GM19467 (cell line): ENCODE measurements around the gene SDK1.
"Not testable (repeated sequence)": the region's sequence is repeated elsewhere in the genome, so short reads cannot be mapped to it uniquely, and the experiment has no call there.

Source experiments
- ATAC-seq: cut with Tn5 transposase; IDR thresholded peaks from one replicate; pipeline ENCODE4 v1.9.1; 2021; ENCODE audit warnings: mild to moderate bottlenecking, moderate library complexity; ENCODE audit not compliant: unreplicated experiment

SDK1 gene

DNA sequence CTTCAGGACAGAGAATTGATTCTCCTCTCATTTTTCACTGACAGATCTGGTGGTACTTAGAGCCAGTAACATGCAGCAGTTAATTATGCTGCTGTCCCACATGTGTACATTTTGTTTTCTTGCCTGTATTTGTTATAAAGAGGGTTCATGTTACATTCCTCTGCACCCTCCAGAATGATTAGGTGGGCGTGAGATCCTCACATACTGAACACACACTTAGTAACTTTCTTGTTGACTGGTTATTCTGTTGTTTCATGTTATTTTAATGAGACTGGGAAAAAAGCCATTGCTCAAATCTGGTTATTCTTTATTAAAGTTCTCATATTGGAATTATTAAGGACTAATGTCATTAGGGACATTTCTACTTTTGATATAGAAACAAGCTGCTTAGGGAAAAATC, 409.1 kb downstream of the SDK1 start:
- ATAC-seq = no peak

DNA sequence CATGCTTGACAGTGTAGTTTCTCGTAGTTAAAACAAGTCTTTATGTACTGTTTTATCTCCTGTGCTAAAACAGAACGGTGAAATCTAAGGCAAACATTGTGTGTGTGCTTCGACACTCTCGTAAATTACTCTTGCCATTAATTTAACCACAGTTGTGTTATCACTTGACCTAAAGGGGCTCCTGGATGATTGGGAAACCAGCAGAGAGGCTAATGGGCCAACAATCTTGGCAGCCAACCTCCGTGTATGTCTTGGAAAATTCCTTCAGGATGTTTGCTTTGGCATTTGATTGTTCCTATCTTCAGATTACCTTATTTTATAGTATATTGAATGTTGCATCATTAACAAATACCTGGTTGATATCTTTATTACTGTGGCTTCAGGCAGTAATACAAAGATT, 409.5 kb downstream of the SDK1 start:
- no peak for ATAC-seq

GRCh38 chr7:3712841-3713240, 411.8 kb downstream of the SDK1 start:
- no peak for ATAC-seq

- no peak for ATAC-seq
Measured at GRCh38 chr7:3721422-3721821, 420.4 kb downstream of the SDK1 start.

- no peak for ATAC-seq
Measured at GRCh38 chr7:3722396-3722922, 421.4 kb downstream of the SDK1 start.

DNA sequence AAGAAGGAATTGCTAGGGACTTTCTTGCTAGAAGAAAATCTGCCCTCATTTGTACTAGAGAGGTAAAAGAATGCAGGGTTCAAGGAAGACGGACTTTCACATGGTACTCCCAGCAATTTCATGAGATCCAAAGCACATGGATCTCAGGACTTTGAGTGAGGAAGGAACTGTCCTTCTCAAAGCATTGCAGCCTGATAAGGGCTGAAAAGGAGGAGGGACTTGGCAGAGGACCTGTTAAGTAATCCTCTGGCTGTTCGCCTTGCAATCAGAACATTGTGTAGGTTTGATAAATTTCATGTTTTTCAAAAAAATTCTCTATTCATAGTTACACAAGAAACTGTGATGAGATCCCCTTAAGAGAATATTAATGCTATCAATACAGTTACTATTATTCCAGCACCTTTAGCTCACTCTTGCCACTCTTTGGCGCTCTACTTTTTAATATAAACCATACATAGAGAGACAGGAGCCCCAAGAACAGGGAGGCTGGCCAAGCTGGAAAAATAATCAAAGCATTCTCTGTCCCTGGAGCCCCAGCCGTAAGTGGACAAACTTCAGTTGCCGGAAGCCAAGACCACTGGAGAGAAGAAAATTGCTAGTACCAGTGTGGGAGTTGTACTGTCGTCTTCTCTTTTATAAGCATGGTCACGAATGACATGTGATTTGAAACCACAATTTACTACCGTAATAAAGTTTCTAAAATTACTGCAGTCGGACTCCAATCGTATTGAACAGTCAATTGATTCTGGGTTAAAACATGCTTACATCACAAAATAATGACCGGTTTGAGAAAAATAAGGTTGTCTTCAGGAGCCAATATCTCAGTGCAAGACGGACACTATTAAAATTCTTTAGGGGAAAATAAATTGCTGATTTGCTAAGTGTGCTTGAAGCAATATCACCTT, 424.4 kb downstream of the SDK1 start:
- ATAC-seq = no peak

DNA sequence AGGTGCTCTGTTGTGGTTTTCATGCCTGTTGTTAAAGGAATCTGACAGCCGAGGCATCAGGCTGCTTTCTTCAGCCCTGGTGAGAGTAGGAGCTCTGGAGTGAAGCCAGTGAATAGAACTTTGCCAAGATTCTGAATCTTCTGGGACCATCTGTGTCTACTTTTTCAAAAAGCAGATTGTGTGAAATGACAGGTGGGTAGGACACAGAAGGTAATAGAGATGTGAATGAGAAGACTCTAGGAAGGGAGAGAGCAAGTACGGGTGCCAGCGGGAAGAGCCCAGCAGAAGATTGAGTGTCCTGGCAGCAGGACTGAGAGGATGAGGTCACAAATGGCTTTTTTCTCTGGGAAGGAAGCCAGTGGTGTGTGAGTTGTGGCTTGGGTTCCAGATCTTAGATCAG, 429.2 kb downstream of the SDK1 start:
- no peak for ATAC-seq

- ATAC-seq = no peak
Measured at GRCh38 chr7:3732395-3733005, 431.4 kb downstream of the SDK1 start.

DNA sequence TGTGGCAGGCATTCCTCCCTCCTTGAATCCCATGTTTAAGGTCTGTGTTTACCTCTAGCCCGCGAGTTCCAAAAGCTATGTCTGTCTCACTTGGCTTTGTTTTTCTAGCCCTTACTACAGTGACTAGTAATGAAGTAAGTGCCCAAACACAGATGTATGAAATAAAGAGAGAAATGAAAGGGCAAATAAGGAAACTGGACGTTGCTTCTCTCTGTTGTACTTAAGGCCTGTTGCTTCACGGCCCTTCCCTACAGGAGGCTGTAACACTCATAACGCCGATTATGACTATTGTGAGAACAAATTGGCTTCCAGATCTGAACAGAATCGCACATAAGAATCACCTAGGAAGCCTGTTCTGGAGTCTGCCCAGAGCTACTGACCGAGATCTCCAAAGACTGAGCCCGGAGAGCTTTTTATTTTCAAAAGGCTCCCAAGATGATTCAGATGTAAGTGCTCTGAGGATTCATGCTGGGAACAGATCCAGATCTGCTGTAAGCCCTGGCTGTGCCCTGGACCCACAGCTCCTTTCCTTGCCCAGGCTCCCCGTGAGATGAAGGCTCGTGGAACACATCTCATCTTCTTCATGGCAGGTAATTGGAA, 432.6 kb downstream of the SDK1 start:
- no peak for ATAC-seq

- ATAC-seq = no peak
Measured at GRCh38 chr7:3738964-3739363, 437.9 kb downstream of the SDK1 start.

- no peak for ATAC-seq
Measured at GRCh38 chr7:3739983-3740382, 438.9 kb downstream of the SDK1 start.

GRCh38 chr7:3747467-3747866, 446.4 kb downstream of the SDK1 start:
- ATAC-seq = no peak

DNA sequence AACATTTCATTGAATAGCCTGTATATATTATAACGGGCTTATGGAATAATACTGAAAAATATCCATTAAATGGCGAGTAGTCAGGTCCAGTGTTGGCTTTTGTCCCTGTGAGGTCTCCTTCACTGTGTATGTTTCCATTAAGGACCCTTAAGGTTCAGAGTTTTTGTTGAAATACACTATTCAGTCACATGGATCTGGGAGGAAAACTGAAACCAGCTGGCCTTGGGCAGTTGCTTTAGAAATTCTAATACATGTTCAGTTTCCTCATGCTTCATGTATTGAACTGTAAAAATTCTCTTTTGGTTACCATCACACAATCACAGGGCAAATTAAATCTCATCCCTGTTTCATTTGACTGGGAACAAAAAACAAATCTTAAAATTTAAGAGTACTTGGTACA, 447.3 kb downstream of the SDK1 start:
- no peak for ATAC-seq

DNA sequence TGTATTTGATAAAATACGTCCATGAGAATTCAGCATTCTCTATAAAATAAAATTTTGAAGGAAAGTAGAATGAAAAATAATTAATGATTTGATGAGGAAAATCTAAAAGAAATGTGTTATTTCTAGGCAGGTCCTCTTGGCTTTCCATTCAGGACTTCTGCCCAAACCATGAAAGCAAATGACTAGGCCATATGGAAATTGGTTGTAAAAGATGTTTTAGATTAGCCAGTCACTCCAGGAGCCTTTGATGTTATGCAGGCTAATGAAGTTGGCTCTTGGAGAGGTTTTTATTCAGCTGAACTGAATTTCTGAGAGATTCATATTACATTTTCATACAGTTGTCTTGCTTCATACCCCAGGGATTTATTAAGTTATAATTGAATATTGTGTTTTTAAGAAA, 452.8 kb downstream of the SDK1 start:
- ATAC-seq = no peak

DNA sequence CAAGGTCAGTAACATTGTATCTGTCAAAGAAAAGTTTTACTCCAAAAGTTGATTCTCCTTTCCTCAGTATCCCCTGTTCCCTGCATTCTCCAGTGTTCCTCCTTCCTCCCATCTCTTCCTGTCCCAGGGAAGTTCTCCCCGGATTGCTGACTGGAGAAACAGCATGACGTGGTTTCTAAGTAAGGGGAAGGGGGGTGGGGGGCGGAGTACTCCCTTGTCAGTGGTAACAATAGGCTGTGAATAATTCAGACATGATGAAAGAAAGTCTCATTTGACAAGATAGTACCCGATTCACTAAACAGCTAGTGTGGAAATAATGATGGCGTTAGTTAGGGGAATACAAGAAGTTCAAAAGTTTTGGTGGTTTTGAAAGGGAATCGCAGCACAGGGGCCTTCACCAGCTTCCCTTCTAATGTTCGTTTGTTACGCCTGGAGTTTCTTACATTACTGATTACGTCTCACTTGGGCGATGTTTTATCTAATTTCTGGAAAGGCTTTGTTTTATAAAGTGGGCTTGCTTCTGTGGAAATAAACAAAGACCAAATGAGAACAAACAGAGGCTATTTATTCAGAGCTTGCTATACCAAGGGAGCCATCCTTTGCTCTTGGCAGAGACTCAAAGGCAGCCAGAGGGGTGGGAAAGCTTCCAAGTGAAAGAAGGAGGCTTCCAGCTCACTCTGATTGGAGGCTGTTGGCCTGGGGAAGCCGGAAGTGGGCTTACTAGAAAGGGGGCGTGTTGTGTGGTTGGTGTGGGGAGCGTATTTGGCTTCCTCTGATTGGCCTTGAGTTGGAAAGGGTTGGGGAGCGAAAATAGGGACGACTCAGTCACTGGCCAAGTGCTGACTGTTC, 453.7 kb downstream of the SDK1 start:
- ATAC-seq = no peak

GRCh38 chr7:3755778-3756453, 454.9 kb downstream of the SDK1 start:
- ATAC-seq = not testable (repeated sequence)

DNA sequence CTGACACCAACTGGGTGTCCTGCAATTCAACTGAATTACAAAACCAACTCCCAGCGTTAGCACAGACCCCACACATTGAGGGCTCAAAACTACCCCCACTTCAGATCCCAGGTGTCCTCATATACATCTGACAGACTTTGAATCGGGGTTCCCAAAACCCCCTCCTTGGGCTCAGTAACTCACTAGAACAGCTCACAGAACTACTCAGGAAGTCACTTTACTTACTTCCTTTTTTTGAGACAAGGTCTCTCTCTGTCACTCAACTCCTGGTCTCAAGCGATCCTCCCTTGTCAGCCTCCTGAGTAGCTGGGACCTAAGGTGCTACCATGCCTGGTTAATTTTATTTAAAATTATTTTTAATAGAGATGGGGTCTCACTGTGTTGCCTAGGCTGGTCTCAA, 456.0 kb downstream of the SDK1 start:
- ATAC-seq = no peak

GRCh38 chr7:3760651-3761050, 459.6 kb downstream of the SDK1 start:
- ATAC-seq = no peak

- no peak for ATAC-seq
Measured at GRCh38 chr7:3762146-3762831, 461.2 kb downstream of the SDK1 start.
